Measurements from ENCODE around the gene IL17RC. TPM values are rescaled to one million over a fixed set of nuclear protein-coding genes. Genes with fewer than 3 reads are reported as not detected.

The IL17RC gene
- total and polyA plus RNA-seq, 2 donors (not counting 3 experiments of a cell fraction or from before 2014, with no cell fraction given), result 18.7 to 19.9 TPM

- H3K27ac ChIP-seq (ENCODE audit: insufficient read depth, low read depth, low read length), result no peak overlapping the region
- no peak overlapping the region for H3K4me3 ChIP-seq (replicated peaks in 1 of 3; ENCODE audit: insufficient read depth in 1 of 3, low read depth in 1 of 3, low read length in 3 of 3)
- H3K79me2 ChIP-seq (ENCODE audit: control insufficient read depth, insufficient read depth, low read length), result no peaks in the 10 kb centered on the region
- H3K4me2 ChIP-seq (ENCODE audit: insufficient read depth, low read length), result no peak overlapping the region
- no peaks in the 10 kb centered on the region for H3K9me3 ChIP-seq (replicated peaks; ENCODE audit: control insufficient read depth, insufficient read depth, low read length)
- H3K9me1 ChIP-seq (replicated peaks; ENCODE audit: control insufficient read depth, extremely low read depth, insufficient read depth, low read length), result no peaks in the 10 kb centered on the region
- CTCF ChIA-PET, result interaction anchor here (0.6 to 4.0 kb wide), 17 partner anchors 10 to 808 kb away, joined by 3 to 105 read pairs (median 4); partner anchors contain the start of genes IL17RC, IL17RE, JAGN1 and RPUSD3
- peaks cover 16% of the 10 kb centered on the region for H3K4me1 ChIP-seq (ENCODE audit: control insufficient read depth, extremely low read depth, insufficient read depth, low read length)
- dilution Hi-C loops (cut with MboI; ENCODE audit: extremely low pct_ligation_motif_present, low sequenced_read_pairs) (no loop called here), intact Hi-C loops (cut with micrococcal nuclease) (loop anchor here (5.0 to 10.0 kb wide), 4 partner anchors 39 to 804 kb away; partner anchors contain the start of gene JAGN1)
- POLR2A ChIA-PET, result no interaction called here
- no peak for FAIRE-seq
- no peaks in the 10 kb centered on the region for H4K20me1 ChIP-seq (replicated peaks; ENCODE audit: control insufficient read depth, extremely low read depth, insufficient read depth, low read length)
- BruUV-seq (replicated peaks), result no TSS peak
- TF ChIP-seq FOS (IDR thresholded peaks at IDR 0.05; ENCODE audit: borderline replicate concordance, insufficient read depth, low read length) (no peak), MYC (IDR thresholded peaks at IDR 0.05; ENCODE audit: low read depth, low read length) (no peak), POLR2A (IDR thresholded peaks at IDR 0.05; ENCODE audit: low read depth, low read length) (no peak), POLR2AphosphoS5 (IDR thresholded peaks at IDR 0.05; ENCODE audit: insufficient read depth, low read depth, low read length) (no peak), JUN (IDR thresholded peaks at IDR 0.05; ENCODE audit: borderline replicate concordance, insufficient read depth, insufficient read length, low read depth) (no peak)
- TF ChIP-seq, protein P1, sequence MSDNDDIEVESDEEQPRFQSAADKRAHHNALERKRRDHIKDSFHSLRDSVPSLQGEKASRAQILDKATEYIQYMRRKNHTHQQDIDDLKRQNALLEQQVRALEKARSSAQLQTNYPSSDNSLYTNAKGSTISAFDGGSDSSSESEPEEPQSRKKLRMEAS (IDR thresholded peaks at IDR 0.05; ENCODE audit: insufficient read depth, insufficient read length), result no peak
- TF ChIP-seq, protein P2, sequence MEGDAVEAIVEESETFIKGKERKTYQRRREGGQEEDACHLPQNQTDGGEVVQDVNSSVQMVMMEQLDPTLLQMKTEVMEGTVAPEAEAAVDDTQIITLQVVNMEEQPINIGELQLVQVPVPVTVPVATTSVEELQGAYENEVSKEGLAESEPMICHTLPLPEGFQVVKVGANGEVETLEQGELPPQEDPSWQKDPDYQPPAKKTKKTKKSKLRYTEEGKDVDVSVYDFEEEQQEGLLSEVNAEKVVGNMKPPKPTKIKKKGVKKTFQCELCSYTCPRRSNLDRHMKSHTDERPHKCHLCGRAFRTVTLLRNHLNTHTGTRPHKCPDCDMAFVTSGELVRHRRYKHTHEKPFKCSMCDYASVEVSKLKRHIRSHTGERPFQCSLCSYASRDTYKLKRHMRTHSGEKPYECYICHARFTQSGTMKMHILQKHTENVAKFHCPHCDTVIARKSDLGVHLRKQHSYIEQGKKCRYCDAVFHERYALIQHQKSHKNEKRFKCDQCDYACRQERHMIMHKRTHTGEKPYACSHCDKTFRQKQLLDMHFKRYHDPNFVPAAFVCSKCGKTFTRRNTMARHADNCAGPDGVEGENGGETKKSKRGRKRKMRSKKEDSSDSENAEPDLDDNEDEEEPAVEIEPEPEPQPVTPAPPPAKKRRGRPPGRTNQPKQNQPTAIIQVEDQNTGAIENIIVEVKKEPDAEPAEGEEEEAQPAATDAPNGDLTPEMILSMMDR (IDR thresholded peaks at IDR 0.05; ENCODE audit: extremely low read depth in 1 of 2, insufficient read depth in 1 of 2, low read depth in 1 of 2, low read length in 2 of 2), result no peak
- no peak overlapping the region for H3K9ac ChIP-seq (replicated peaks; ENCODE audit: extremely low read depth, insufficient read depth, low read length)
- no peaks in the 10 kb centered on the region for H3K27me3 ChIP-seq (ENCODE audit: control insufficient read depth in 2 of 2, insufficient read depth in 2 of 2, low read length in 2 of 2)
- H3K36me3 ChIP-seq (ENCODE audit: control insufficient read depth in 2 of 2, extremely low read depth in 1 of 2, insufficient read depth in 2 of 2, low read length in 2 of 2), result peaks cover 0 to 4% of the 10 kb centered on the region in 2 experiments
- H2AFZ ChIP-seq (ENCODE audit: low read depth, low read length), result no peak overlapping the region
- no peak for DNase-seq (ENCODE audit: low read depth, low spot score)
These were observed 14.0 kb downstream of the IL17RC start for GRCh38 chr3:9930804-9931418.

All from endothelial cell of umbilical vein (primary cell).